Gastrocnemius medialis (tissue), 4 donors: ENCODE results near the gene CSNK1D.

Source experiments
- CTCF ChIP-seq, 5 experiments: fragments of 450-650 bp in 3 of 5; fragments of 200-600 bp in 2 of 5; sonication (generic) in 2 of 5; IDR thresholded peaks in 4 of 5; conservative IDR thresholded peaks in 1 of 5; 1 replicate in 4 of 5; 2 replicates in 1 of 5; pipeline ENCODE4 v1.5.1; 2016 to 2019; ENCODE audit warnings: antibody characterized with exemption in 5 of 5, mild to moderate bottlenecking in 3 of 5, moderate library complexity in 3 of 5
- POLR2A ChIP-seq, 2 donors: fragments of 450-650 bp; IDR thresholded peaks; one replicate each; pipeline ENCODE4 v1.6.1; 2017; ENCODE audit warnings: antibody characterized with exemption in 2 of 2, mild to moderate bottlenecking in 2 of 2, moderate library complexity in 2 of 2

GRCh38 chr17:82303944-82304808, 30.7 kb upstream of the CSNK1D start:
- no peak for TF ChIP-seq POLR2A (IDR thresholded peaks at IDR 0.05)
- TF ChIP-seq CTCF (IDR thresholded peaks at IDR 0.05 in 4 of 5, conservative IDR thresholded peaks at IDR 0.05 in 1 of 5) = no peak
